ENCODE data around the gene TCN2. TPM values are rescaled to one million over a fixed set of nuclear protein-coding genes. Genes with fewer than 3 reads are reported as not detected.

The TCN2 gene
- total and polyA plus RNA-seq, 4 donors, result 6.3 to 31.3 (median 24.6) TPM

DNA sequence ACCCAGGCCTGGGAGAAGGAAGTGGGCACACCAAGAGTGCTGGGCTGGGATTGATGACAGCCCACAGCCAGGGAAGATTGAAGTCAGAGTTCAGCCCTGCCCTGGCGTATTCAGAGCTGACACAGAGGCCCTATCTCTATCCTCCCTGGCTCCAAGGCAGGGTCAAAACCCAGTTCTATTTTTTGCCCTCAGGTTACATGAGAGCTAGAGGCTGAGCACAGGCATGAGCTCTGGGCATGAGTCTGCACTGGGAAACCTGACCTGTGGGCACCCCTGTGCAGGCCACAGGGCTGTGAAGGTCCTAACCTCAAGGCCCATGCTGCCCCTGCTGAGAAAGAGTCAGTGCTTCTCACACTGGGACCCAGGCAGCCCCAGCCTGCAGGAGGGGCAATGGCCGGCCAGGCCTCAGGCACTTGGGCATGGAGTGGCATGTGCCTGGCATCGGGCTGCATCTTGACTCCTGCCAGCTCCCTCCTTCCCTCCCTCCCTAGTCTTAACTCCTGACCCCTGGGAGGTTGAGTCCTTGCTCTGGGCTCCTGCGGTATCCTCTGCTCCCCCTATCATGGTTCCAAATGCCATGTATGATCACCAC lies 34.0 kb downstream of the TCN2 start:
- ATAC-seq (ENCODE audit: low FRiP score) (no peak), DNase-seq (no peak)
- no peak overlapping the region for H3K4me3 ChIP-seq (ENCODE audit: low read length in 2 of 2)
- intact Hi-C loops (cut with DNase I), result no loop called here
- H3K27me3 ChIP-seq (ENCODE audit: control insufficient read depth in 1 of 2, insufficient read depth in 2 of 2, low read length in 1 of 2), result no peaks in the 10 kb centered on the region
- no peak overlapping the region for H3K27ac ChIP-seq (ENCODE audit: low read depth in 1 of 2, low read length in 2 of 2)
- no peaks in the 10 kb centered on the region for H3K36me3 ChIP-seq (ENCODE audit: control insufficient read depth in 1 of 2, insufficient read depth in 2 of 2, low read length in 1 of 2)
- H3K9me3 ChIP-seq (ENCODE audit: control insufficient read depth, low read length), result no peaks in the 10 kb centered on the region
- WGBS, 2 donors, result 90 to 94% methylated on average over 4 of the region's 4 CpGs
- no peaks in the 10 kb centered on the region for H3K4me1 ChIP-seq (ENCODE audit: control insufficient read depth in 1 of 2, insufficient read depth in 2 of 2, low read length in 2 of 2)

DNA sequence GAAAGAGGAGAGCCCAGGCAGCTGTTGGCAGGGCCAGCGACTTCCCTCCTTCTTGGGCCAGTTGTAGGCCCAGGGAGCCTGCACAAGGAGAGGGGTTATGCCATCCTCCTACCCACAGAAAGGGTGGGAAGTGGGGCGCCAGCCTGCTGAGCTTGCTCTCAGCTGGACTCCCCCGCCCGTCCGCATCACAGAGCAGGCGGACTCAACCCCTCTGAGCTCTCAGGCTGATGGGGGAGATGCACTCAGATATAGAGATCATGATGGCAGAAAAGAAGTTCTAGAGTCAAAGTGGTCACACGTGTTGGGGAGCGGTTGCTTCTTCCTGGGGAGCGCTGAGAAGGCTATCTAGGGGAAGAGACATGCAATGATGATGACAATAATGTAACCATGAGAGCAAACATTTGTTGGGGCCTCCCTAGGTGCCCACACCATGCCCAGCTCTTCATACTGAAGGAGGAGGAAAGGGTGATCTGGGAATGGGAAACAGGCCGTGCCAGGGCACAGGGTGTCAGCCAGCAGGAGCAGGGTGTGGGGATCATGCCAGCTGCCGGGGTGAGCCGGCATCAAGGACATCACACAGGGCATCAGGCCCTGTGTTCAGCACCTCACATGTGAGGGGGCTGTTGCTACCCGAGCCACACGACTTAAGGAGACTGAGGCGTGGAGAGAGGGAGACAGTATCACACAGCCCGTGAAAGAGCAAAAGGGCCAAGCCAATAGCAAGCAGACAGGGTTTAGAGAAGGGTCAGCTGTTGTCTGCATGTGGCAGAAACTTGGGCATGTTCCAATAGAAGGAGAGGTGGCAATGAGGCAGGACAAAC lies 36.3 kb downstream of the TCN2 start:
- no peaks in the 10 kb centered on the region for H3K4me1 ChIP-seq (ENCODE audit: control insufficient read depth in 1 of 2, insufficient read depth in 2 of 2, low read length in 2 of 2)
- H3K27ac ChIP-seq (ENCODE audit: low read depth in 1 of 2, low read length in 2 of 2), result no peak overlapping the region
- no peaks in the 10 kb centered on the region for H3K9me3 ChIP-seq (ENCODE audit: control insufficient read depth, low read length)
- intact Hi-C loops (cut with DNase I), result no loop called here
- H3K4me3 ChIP-seq (ENCODE audit: low read length in 2 of 2), result no peak overlapping the region
- H3K36me3 ChIP-seq (ENCODE audit: control insufficient read depth in 1 of 2, insufficient read depth in 2 of 2, low read length in 1 of 2), result no peaks in the 10 kb centered on the region
- DNase-seq (no peak), ATAC-seq (ENCODE audit: low FRiP score) (no peak)
- H3K27me3 ChIP-seq (ENCODE audit: control insufficient read depth in 1 of 2, insufficient read depth in 2 of 2, low read length in 1 of 2), result no peaks in the 10 kb centered on the region
- 88% methylated on average over 16 of the region's 16 CpGs for WGBS, 2 donors

DNA sequence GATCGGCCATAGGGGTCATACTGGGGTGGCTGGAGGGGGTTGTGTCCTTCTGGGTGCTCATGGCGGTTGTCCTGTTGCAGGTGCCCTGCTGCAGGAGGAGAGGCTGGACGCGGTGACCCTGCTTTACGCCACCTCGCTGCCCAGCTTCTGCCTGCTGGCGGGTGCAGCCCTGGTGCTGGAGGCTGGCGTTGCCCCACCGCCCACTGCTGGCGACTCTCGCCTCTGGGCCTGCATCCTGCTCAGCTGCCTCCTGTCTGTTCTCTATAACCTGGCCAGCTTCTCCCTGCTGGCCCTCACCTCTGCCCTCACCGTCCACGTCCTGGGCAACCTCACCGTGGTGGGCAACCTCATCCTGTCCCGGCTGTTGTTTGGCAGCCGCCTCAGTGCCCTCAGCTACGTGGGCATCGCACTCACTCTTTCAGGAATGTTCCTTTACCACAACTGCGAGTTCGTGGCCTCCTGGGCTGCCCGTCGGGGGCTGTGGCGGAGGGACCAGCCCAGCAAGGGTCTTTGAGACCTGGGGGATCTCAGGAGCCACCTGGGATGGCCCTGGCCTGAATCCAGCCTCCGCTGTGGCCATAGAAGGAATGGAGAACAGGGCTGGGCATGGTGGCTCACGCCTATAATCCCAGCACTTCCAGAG lies 39.7 kb downstream of the TCN2 start:
- Histone ChIP-seq H3K27me3 (ENCODE audit: control insufficient read depth in 1 of 2, insufficient read depth in 2 of 2, low read length in 1 of 2) (no peaks in the 10 kb centered on the region), H3K27ac (ENCODE audit: low read depth in 1 of 2, low read length in 2 of 2) (no peak overlapping the region), H3K4me1 (ENCODE audit: control insufficient read depth in 1 of 2, insufficient read depth in 2 of 2, low read length in 2 of 2) (no peaks in the 10 kb centered on the region), H3K36me3 (ENCODE audit: control insufficient read depth in 1 of 2, insufficient read depth in 2 of 2, low read length in 1 of 2) (no peaks in the 10 kb centered on the region), H3K4me3 (ENCODE audit: low read length in 2 of 2) (no peak overlapping the region), H3K9me3 (ENCODE audit: control insufficient read depth, low read length) (no peaks in the 10 kb centered on the region)
- intact Hi-C loops (cut with DNase I), result no loop called here
- ATAC-seq (ENCODE audit: low FRiP score) (no peak), DNase-seq (no peak)
- WGBS, 2 donors, result 96% methylated on average over 25 of the region's 25 CpGs

DNA sequence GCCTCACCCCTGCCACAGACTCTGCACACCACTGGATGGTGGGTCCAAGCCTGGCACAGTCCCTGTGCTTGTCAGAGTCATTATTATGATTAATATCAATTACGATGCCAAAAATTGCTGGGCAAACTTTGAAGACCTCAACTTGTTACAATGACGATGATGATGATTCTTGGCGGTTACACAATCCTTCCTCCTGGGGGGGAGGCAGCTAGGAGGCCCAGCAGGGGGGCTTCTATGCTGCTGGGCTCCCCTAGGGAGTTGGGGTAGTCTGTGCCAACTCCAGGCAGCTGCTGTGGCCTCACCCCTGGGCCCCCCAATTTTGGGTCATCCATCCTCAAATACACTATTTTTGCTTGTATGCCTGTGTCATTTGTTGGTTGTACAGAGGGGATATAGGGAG lies 40.6 kb downstream of the TCN2 start:
- H3K9me3 ChIP-seq (ENCODE audit: control insufficient read depth, low read length), result no peaks in the 10 kb centered on the region
- intact Hi-C loops (cut with DNase I), result no loop called here
- no peaks in the 10 kb centered on the region for H3K36me3 ChIP-seq (ENCODE audit: control insufficient read depth in 1 of 2, insufficient read depth in 2 of 2, low read length in 1 of 2)
- 58 to 71% methylated on average over 3 of the region's 3 CpGs for WGBS, 2 donors
- ATAC-seq (ENCODE audit: low FRiP score) (no peak), DNase-seq (no peak)
- H3K4me1 ChIP-seq (ENCODE audit: control insufficient read depth in 1 of 2, insufficient read depth in 2 of 2, low read length in 2 of 2), result no peaks in the 10 kb centered on the region
- no peak overlapping the region for H3K27ac ChIP-seq (ENCODE audit: low read depth in 1 of 2, low read length in 2 of 2)
- H3K27me3 ChIP-seq (ENCODE audit: control insufficient read depth in 1 of 2, insufficient read depth in 2 of 2, low read length in 1 of 2), result no peaks in the 10 kb centered on the region
- no peak overlapping the region for H3K4me3 ChIP-seq (ENCODE audit: low read length in 2 of 2)

DNA sequence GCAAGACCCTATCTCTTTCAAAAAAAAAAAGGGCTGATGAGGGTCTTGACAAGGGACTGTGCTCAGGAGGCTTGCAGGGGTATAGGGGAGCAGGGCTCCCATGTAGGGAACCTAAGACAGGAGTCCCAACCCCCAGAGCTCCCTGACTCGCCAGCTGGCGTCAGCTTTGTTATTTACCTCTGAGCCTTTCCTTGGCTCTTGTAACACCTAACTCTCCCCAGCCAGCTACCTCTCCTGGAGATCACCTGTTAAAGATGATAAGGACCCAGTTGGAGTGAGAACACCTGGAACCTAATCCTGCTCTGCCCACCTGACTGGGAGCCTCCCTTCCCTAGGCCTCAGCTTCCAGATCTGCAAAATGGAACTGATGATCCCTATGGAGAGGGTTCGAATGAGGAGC lies 41.9 kb downstream of the TCN2 start:
- DNase-seq (no peak), ATAC-seq (ENCODE audit: low FRiP score) (no peak)
- intact Hi-C loops (cut with DNase I), result no loop called here
- Histone ChIP-seq H3K27me3 (ENCODE audit: control insufficient read depth in 1 of 2, insufficient read depth in 2 of 2, low read length in 1 of 2) (no peaks in the 10 kb centered on the region), H3K27ac (ENCODE audit: low read depth in 1 of 2, low read length in 2 of 2) (no peak overlapping the region), H3K36me3 (ENCODE audit: control insufficient read depth in 1 of 2, insufficient read depth in 2 of 2, low read length in 1 of 2) (no peaks in the 10 kb centered on the region), H3K9me3 (ENCODE audit: control insufficient read depth, low read length) (no peaks in the 10 kb centered on the region), H3K4me3 (ENCODE audit: low read length in 2 of 2) (no peak overlapping the region), H3K4me1 (ENCODE audit: control insufficient read depth in 1 of 2, insufficient read depth in 2 of 2, low read length in 2 of 2) (no peaks in the 10 kb centered on the region)
- WGBS, 2 donors, result 95 to 98% methylated on average over 3 of the region's 3 CpGs

DNA sequence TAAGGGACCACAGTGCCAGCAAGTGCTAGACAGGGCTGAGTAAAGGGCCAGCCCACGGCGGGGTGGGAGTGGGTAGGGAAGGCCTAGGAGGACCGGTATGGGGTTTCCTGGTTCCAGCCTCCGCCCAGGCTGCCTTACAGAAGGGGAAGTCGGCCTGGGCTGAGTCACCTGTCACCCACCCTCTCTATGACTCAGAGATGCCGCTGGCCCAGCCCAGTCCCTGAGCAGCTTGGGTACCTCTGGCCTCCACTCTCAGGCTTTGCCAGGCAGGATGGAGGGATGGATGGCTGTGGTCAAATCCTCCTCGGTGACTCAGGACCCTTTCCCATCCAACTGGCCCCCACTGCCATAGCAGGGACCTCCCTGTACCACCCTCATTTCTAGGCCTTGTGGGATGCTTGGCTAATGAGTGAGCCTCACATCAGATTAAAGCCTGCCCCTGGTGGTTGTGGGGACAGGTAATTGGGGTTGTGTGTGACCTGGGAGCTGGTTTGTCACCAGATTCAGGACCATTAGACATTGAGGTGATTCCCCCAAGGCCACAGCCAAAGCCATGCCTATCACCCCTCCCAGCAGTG lies 42.5 kb downstream of the TCN2 start:
- intact Hi-C loops (cut with DNase I), result no loop called here
- WGBS, 2 donors, result 47 to 52% methylated on average over 7 of the region's 7 CpGs

DNA sequence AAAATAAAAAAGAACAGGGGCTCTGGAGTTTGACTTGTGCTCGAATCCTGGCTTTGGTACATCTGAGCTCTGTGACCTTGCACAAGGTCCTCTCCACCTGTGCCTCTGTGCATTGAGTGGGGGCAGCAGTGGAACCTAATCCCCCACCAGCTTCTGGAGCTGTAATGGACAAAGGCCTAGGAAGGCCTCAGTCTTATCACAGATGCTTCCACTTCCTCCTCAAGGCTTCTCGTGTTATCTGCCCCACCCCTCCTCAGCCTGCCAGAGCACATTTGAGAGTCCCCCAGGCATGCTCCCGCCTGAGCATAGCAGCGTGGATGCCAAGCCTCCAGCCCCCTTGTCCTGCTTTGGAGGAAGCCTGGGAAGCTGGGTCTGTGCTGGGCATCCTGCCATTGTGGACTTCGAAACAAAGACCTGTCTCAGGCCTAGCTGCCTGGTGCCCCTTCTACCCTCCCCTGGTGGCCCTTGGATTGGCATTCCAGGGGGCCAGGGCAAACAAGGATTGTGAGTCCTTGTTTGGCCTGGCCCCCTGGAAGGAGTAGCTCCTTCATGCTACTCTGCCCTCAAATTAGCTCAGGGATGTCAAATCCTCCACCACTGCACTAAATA lies 43.6 kb downstream of the TCN2 start:
- no peak overlapping the region for H3K4me3 ChIP-seq (ENCODE audit: low read length in 2 of 2)
- intact Hi-C loops (cut with DNase I), result no loop called here
- DNase-seq, result no peak
- no peaks in the 10 kb centered on the region for H3K4me1 ChIP-seq (ENCODE audit: control insufficient read depth in 1 of 2, insufficient read depth in 2 of 2, low read length in 2 of 2)
- no peaks in the 10 kb centered on the region for H3K27me3 ChIP-seq (ENCODE audit: control insufficient read depth in 1 of 2, insufficient read depth in 2 of 2, low read length in 1 of 2)
- no peak for ATAC-seq (ENCODE audit: low FRiP score)
- WGBS, 2 donors, result 73 to 74% methylated on average over 5 of the region's 5 CpGs
- H3K36me3 ChIP-seq (ENCODE audit: control insufficient read depth in 1 of 2, insufficient read depth in 2 of 2, low read length in 1 of 2), result no peaks in the 10 kb centered on the region
- no peaks in the 10 kb centered on the region for H3K9me3 ChIP-seq (ENCODE audit: control insufficient read depth, low read length)
- no peak overlapping the region for H3K27ac ChIP-seq (ENCODE audit: low read depth in 1 of 2, low read length in 2 of 2)

More for the DNA sequence above, 42.5 kb downstream of the TCN2 start:
- no peaks in the 10 kb centered on the region for H3K9me3 ChIP-seq (ENCODE audit: control insufficient read depth, low read length)
- no peak overlapping the region for H3K27ac ChIP-seq (ENCODE audit: low read depth in 1 of 2, low read length in 2 of 2)
- H3K4me1 ChIP-seq (ENCODE audit: control insufficient read depth in 1 of 2, insufficient read depth in 2 of 2, low read length in 2 of 2), result no peaks in the 10 kb centered on the region
- H3K27me3 ChIP-seq (ENCODE audit: control insufficient read depth in 1 of 2, insufficient read depth in 2 of 2, low read length in 1 of 2), result no peaks in the 10 kb centered on the region
- no peak overlapping the region for H3K4me3 ChIP-seq (ENCODE audit: low read length in 2 of 2)
- H3K36me3 ChIP-seq (ENCODE audit: control insufficient read depth in 1 of 2, insufficient read depth in 2 of 2, low read length in 1 of 2), result no peaks in the 10 kb centered on the region
- ATAC-seq (ENCODE audit: low FRiP score) (peak; percentile 67), DNase-seq (peak; percentile 81 to 87)

DNA sequence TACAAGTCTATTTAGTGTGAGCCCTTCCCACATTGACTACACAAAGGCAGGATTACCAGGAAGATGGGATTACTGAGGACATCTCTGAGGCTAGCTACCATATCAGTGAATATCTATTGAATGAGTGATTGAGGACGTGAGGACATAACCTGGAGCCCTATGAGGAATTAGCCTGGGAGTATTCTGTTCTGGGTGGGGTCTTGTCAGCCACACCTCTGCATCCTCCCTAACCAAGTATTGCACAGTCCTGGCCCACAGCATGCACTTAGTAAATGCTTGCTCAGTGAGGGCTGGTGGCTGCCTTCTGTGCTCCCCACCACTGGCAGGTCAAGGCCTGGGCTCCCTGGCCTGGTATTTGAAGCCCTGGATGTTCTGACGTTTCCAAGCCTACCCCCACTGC lies 45.9 kb downstream of the TCN2 start:
- no peaks in the 10 kb centered on the region for H3K27me3 ChIP-seq (ENCODE audit: control insufficient read depth in 1 of 2, insufficient read depth in 2 of 2, low read length in 1 of 2)
- 93 to 97% methylated on average over 2 of the region's 2 CpGs for WGBS, 2 donors

More for the DNA sequence above, 45.9 kb downstream of the TCN2 start:
- H3K4me1 ChIP-seq (ENCODE audit: control insufficient read depth in 1 of 2, insufficient read depth in 2 of 2, low read length in 2 of 2), result no peaks in the 10 kb centered on the region
- no peak overlapping the region for H3K27ac ChIP-seq (ENCODE audit: low read depth in 1 of 2, low read length in 2 of 2)
- H3K4me3 ChIP-seq (ENCODE audit: low read length in 2 of 2), result no peak overlapping the region
- intact Hi-C loops (cut with DNase I), result no loop called here
- H3K9me3 ChIP-seq (ENCODE audit: control insufficient read depth, low read length), result no peaks in the 10 kb centered on the region
- DNase-seq, result no peak
- ATAC-seq (ENCODE audit: low FRiP score), result no peak
- no peaks in the 10 kb centered on the region for H3K36me3 ChIP-seq (ENCODE audit: control insufficient read depth in 1 of 2, insufficient read depth in 2 of 2, low read length in 1 of 2)
